ENCODE results near the gene ATP8B3. TPM values are rescaled to one million over a fixed set of nuclear protein-coding genes. Genes with fewer than 3 reads are reported as not detected.

ATP8B3 gene
- total and polyA plus RNA-seq, 2 donors (not counting 1 experiment from before 2014, with no cell fraction given), result 2.3 to 3.0 TPM

DNA sequence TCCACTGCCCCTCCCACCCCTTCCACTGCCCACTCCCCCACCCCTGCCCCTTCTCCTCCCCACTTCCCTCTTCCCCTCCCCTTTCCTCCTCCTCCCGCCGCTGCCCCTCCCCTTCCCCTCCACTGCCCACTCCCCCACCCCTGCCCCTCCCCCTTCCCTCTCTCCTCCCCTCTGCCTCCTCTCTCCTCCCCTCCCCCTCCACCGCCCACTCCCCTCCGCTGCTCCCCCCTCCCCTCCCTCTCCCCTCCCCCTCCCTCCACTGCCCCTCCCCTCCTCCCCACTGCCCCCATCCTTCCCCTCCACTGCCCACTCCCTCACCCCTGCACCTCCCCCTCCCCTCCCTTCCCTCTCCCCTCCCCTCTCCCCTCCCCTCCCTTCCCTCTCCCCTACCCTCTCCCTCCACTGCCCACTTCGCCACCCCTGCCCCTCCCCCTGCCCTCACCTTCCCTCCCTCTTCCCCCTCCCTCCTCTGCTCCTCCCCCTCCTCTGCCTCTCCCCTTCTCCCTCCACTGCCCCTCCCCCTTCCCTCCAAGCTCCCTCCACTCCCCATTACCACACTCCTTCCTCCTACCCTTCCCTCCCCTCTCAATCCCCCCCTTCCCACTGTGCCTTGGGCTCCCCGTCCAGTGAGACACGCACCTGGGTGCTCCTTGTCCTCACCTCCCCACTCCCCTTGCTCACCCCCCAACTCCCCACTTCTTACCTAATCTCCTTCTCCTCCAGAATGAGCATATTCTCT lies 21.9 kb downstream of the ATP8B3 start:
- H3K4me3 ChIP-seq (replicated peaks in 1 of 4; ENCODE audit: control extremely low read depth in 1 of 4, insufficient read depth in 1 of 4, low read depth in 3 of 4, low read length in 4 of 4), result no peak overlapping the region
- H3K79me2 ChIP-seq (ENCODE audit: control insufficient read depth, insufficient read depth, low read length), result no peaks in the 10 kb centered on the region
- H3K9ac ChIP-seq (ENCODE audit: insufficient read depth, low read length), result no peak overlapping the region
- no peaks in the 10 kb centered on the region for H3K4me1 ChIP-seq (ENCODE audit: control insufficient read depth, extremely low read depth, insufficient read depth, low read length)
- no peaks in the 10 kb centered on the region for H3K9me3 ChIP-seq (ENCODE audit: control insufficient read depth, insufficient read depth, low read depth, low read length)
- no peak overlapping the region for H3K27ac ChIP-seq (ENCODE audit: insufficient read depth, low read length)
- H4K20me1 ChIP-seq (ENCODE audit: control insufficient read depth, extremely low read depth, insufficient read depth, low read length), result no peaks in the 10 kb centered on the region
- no peak for DNase-seq (ENCODE audit: low read depth in 2 of 2)
- H3K36me3 ChIP-seq (ENCODE audit: control insufficient read depth, insufficient read depth, low read length), result no peaks in the 10 kb centered on the region
- H3K27me3 ChIP-seq (ENCODE audit: control insufficient read depth, insufficient read depth, low read length), result no peaks in the 10 kb centered on the region
- no peak overlapping the region for H2AFZ ChIP-seq (ENCODE audit: low read length)
- TF ChIP-seq, protein P1, sequence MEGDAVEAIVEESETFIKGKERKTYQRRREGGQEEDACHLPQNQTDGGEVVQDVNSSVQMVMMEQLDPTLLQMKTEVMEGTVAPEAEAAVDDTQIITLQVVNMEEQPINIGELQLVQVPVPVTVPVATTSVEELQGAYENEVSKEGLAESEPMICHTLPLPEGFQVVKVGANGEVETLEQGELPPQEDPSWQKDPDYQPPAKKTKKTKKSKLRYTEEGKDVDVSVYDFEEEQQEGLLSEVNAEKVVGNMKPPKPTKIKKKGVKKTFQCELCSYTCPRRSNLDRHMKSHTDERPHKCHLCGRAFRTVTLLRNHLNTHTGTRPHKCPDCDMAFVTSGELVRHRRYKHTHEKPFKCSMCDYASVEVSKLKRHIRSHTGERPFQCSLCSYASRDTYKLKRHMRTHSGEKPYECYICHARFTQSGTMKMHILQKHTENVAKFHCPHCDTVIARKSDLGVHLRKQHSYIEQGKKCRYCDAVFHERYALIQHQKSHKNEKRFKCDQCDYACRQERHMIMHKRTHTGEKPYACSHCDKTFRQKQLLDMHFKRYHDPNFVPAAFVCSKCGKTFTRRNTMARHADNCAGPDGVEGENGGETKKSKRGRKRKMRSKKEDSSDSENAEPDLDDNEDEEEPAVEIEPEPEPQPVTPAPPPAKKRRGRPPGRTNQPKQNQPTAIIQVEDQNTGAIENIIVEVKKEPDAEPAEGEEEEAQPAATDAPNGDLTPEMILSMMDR (conservative IDR thresholded peaks at IDR 0.05 in 1 of 2, IDR thresholded peaks at IDR 0.05 in 1 of 2; ENCODE audit: low read depth in 1 of 2, low read length in 2 of 2), result no peak
- no peak for TF ChIP-seq EZH2 (IDR thresholded peaks at IDR 0.05; ENCODE audit: low read length, missing control alignments)
- no peak overlapping the region for H3K4me2 ChIP-seq (ENCODE audit: extremely low read depth, insufficient read depth, low read length)

DNA sequence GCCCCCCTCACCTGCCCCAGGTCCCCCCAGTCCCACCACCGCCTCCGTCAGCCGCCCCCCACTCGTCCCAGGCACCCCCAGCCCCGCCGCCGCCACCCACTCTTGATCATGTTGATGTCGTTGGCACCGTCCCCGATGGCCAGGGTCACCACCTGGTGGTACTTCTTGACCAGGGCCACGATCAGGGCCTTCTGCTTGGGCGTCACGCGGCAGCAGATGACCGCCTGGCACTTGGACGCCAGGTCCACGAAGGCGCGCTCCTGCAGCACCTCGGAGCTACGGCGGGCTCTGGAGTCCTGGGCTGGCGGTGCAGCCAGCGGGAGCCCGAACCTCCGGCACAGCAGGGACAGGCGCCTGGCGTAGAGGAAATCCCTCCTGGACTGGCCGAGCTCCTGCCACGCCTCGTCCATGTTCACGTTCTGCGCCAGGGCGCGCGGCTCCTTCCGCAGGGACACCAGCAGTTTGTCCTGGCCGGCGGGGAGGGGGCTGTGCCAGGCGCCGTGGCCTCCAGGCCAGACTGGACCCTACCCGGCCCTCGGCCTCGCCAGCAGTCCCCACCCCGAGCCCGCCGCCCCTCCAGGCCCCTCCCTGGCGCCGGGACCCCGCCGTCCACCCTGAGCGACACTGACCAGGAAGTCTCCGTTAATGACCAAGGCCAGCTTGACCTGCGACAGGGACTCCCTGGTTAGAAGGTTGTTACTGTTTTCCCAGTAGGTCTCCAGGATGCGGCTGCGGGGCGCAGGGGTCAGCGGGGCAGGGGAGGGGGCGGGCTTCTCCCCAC lies 22.6 kb downstream of the ATP8B3 start:
- peak overlapping the region; percentile 35 for H3K4me2 ChIP-seq (ENCODE audit: extremely low read depth, insufficient read depth, low read length)
- TF ChIP-seq EZH2 (IDR thresholded peaks at IDR 0.05; ENCODE audit: low read length, missing control alignments), result no peak
- TF ChIP-seq, protein P1 (conservative IDR thresholded peaks at IDR 0.05 in 1 of 2, IDR thresholded peaks at IDR 0.05 in 1 of 2; ENCODE audit: low read depth in 1 of 2, low read length in 2 of 2), result no peak

DNA sequence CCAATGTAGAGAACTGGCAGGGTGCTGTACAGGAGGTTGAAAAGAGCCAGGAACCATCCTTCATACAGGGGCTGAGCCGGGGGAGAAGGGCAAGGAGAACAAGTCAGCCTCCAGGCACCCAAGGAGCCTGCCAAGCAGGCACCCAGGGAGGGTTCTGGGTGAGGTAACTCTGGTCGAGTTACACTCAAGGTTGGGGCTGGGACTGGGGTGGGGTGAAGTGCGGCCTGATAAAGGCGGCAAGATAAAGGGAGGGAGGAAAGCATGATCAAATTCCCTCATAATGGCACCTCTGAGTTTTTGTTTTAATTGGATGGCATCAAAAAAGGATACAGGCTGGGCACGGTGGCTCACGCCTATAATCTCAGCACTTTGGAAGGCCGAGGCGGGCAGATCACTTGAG lies 25.0 kb downstream of the ATP8B3 start:
- Histone ChIP-seq H3K36me3 (ENCODE audit: control insufficient read depth, insufficient read depth, low read length) (no peaks in the 10 kb centered on the region), H3K79me2 (ENCODE audit: control insufficient read depth, insufficient read depth, low read length) (no peaks in the 10 kb centered on the region), H3K27me3 (ENCODE audit: control insufficient read depth, insufficient read depth, low read length) (peaks cover 6% of the 10 kb centered on the region), H3K9me3 (ENCODE audit: control insufficient read depth, insufficient read depth, low read depth, low read length) (no peaks in the 10 kb centered on the region), H3K4me3 (replicated peaks in 1 of 4; ENCODE audit: control extremely low read depth in 1 of 4, insufficient read depth in 1 of 4, low read depth in 3 of 4, low read length in 4 of 4) (no peak overlapping the region), H3K4me2 (ENCODE audit: extremely low read depth, insufficient read depth, low read length) (no peak overlapping the region), H2AFZ (ENCODE audit: low read length) (no peak overlapping the region), H4K20me1 (ENCODE audit: control insufficient read depth, extremely low read depth, insufficient read depth, low read length) (no peaks in the 10 kb centered on the region), H3K4me1 (ENCODE audit: control insufficient read depth, extremely low read depth, insufficient read depth, low read length) (no peaks in the 10 kb centered on the region), H3K27ac (ENCODE audit: insufficient read depth, low read length) (no peak overlapping the region), H3K9ac (ENCODE audit: insufficient read depth, low read length) (no peak overlapping the region)
- TF ChIP-seq EZH2 (IDR thresholded peaks at IDR 0.05; ENCODE audit: low read length, missing control alignments), result no peak
- TF ChIP-seq, protein P1 (conservative IDR thresholded peaks at IDR 0.05 in 1 of 2, IDR thresholded peaks at IDR 0.05 in 1 of 2; ENCODE audit: low read depth in 1 of 2, low read length in 2 of 2), result no peak
- no peak for DNase-seq (ENCODE audit: low read depth in 2 of 2)

More for the DNA sequence above, 22.6 kb downstream of the ATP8B3 start:
- H3K9me3 ChIP-seq (ENCODE audit: control insufficient read depth, insufficient read depth, low read depth, low read length), result no peaks in the 10 kb centered on the region
- DNase-seq (ENCODE audit: low read depth in 2 of 2), result no peak
- H3K27ac ChIP-seq (ENCODE audit: insufficient read depth, low read length), result no peak overlapping the region
- no peak overlapping the region for H3K4me3 ChIP-seq (replicated peaks in 1 of 4; ENCODE audit: control extremely low read depth in 1 of 4, insufficient read depth in 1 of 4, low read depth in 3 of 4, low read length in 4 of 4)
- no peak overlapping the region for H2AFZ ChIP-seq (ENCODE audit: low read length)
- H4K20me1 ChIP-seq (ENCODE audit: control insufficient read depth, extremely low read depth, insufficient read depth, low read length), result no peaks in the 10 kb centered on the region
- no peaks in the 10 kb centered on the region for H3K36me3 ChIP-seq (ENCODE audit: control insufficient read depth, insufficient read depth, low read length)
- H3K79me2 ChIP-seq (ENCODE audit: control insufficient read depth, insufficient read depth, low read length), result no peaks in the 10 kb centered on the region
- H3K27me3 ChIP-seq (ENCODE audit: control insufficient read depth, insufficient read depth, low read length), result no peaks in the 10 kb centered on the region
- H3K9ac ChIP-seq (ENCODE audit: insufficient read depth, low read length), result no peak overlapping the region
- no peaks in the 10 kb centered on the region for H3K4me1 ChIP-seq (ENCODE audit: control insufficient read depth, extremely low read depth, insufficient read depth, low read length)

Measured in fibroblast of lung (primary cell).